NCI-H2107 (cell line): ENCODE results near the gene RPS13.
"Not testable (repeated sequence)": the region's sequence is repeated elsewhere in the genome, so short reads cannot be mapped to it uniquely, and the experiment has no call there.

Source experiments
- DNase-seq: peaks from one replicate; lab custom pipeline; 2025; lab: John Stamatoyannopoulos, UW

The RPS13 gene

DNA sequence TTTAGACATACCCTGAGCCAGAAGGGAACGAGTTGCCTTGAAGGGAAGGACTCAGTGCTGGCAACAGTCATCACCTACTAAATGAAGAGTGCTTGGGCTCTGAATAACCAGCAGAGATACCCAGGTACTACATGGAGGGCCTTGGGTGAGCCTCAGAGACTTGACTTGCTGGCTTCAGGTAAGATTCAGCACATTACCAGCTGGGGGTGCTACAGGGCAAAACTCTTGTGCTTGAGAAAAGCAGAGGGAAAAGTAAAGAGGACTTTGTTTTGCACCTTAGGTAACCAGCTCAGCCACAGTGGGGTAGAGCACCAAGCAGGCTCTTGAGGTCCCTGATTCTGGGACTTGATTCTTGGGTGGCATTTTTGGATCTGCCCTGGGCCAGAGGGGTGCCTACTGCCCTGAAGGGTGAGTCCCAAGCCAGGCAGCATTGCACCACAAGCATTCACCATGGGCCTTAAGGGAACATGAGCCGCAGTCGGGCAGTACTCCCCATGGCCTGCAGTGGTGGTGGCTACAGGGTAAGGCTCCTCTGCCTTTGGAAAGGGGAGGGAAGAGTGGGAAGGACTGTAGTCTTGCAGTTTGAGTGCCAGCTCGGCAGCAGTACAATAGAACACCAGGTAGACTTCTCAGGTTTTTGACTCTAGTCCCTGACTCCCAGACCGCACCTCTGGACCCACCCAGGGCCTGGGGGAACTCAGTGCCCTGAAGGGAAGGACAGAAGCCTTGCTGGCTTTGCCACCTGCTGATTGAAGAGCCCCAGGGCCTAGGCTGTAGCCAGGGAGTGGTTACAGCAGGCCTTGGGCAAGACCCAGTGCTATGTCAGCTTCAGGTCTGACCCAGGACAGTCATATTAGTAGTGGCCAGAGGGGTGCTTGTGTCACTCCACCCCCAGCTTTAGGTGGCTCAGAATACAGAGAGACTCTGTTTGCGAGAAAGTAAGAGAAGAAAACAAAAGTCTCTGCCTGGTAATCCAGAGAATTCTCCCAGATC, 40.5 kb downstream of the RPS13 start:
- no peak for DNase-seq

DNA sequence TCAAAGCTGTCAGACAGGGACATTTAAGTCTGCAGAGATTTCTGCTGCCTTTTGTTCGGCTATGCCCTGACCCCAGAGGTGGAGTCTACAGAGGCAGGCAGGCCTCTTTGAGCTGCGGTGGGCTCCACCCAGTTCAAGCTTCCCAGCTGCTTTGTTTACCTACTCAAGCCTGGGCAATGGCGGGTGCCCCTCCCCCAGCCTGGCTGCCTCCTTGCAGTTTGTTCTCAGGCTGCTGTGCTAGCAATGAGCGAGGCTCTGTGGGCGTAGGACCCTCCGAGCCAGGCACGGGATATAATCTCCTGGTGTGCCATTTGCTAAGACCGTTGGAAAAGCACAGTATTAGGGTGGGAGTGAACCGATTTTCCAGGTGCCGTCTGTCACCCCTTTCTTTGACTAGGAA, 43.4 kb downstream of the RPS13 start:
- DNase-seq, result not testable (repeated sequence)

DNA sequence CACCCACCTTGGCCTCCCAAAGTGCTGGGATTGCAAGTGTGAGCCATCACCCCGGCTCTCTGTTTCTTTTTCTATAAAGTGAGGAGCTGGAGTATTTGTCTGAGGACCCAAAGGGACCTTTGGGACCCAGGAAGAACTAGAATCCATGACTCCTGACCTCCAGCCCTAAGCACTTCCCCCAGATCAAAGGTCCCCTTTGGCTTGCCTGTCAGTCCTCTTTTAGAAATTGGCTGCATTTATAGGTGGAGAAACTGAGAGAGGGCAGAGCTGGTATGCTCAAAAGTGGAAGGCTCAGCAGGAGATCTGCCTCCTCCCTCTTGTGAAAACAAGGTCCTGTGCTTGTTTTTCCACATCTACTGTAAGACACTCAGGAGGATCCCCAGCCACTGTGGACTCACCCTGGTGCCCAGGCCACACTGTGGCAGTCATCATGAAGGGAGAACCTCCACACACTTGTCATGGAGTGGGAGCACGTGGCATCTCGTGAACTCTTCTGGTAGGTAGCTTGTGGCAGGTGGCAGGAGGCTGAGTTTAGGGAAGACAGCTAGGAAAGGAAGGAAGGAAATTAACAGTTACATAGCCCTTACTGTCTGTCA, 50.9 kb downstream of the RPS13 start:
- DNase-seq, result no peak

DNA sequence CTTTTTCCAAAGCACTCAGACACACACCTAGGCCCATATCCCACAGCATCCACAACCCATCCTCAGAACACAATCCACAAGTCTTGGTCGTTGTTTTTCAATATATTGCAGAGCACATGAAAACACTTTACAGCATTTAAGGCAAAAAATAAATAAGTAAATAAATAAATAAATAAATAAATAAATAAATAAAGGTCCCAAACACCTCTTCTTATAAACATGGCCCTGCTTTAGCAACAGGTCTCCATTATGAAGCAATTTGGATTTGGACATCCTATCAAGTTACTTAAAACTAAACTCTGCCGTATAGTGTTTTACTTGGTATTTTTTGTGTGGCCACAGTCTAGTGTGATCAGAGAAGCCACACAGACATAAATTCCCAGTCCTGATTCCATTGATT, 52.5 kb downstream of the RPS13 start:
- DNase-seq, result no peak
